Smooth muscle cell (in vitro differentiated cells): ENCODE data around the gene ENDOV. TPM values are rescaled to one million over a fixed set of nuclear protein-coding genes. Genes with fewer than 3 reads are reported as not detected.
"Not testable (repeated sequence)": the region's sequence is repeated elsewhere in the genome, so short reads cannot be mapped to it uniquely, and the experiment has no call there.

Experiments
- DNase-seq: peaks from one replicate; lab custom pipeline; 2025; ENCODE audit not compliant: unreplicated experiment; lab: John Stamatoyannopoulos, UW
- H2AFZ ChIP-seq: fragments of 200-600 bp; sonication (generic); 2 replicates; pipeline ENCODE4 v1.6.0; 2016; ENCODE audit warnings: antibody characterized with exemption, low read depth, mild to moderate bottlenecking
- H3F3A ChIP-seq: fragments of 200-600 bp; sonication (generic); 2 replicates; pipeline ENCODE4 v1.6.0; 2017; ENCODE audit warnings: antibody characterized with exemption, low read depth
- H3K27ac ChIP-seq: fragments of 200-600 bp; sonication (generic); 2 replicates; pipeline ENCODE4 v1.5.1; 2016; ENCODE audit warnings: low read depth, mild to moderate bottlenecking
- H3K27me3 ChIP-seq: fragments of 200-600 bp; sonication (generic); 2 replicates; pipeline ENCODE4 v1.6.1; 2016; ENCODE audit warnings: low read depth, mild to moderate bottlenecking
- H3K36me3 ChIP-seq: fragments of 200-600 bp; sonication (generic); 2 replicates; pipeline ENCODE4 v1.5.1; 2016; ENCODE audit warnings: low read depth
- H3K4me1 ChIP-seq: fragments of 200-600 bp; sonication (generic); 2 replicates; pipeline ENCODE4 v1.5.1; 2016; ENCODE audit warnings: low read depth
- H3K4me2 ChIP-seq: fragments of 200-600 bp; sonication (generic); 2 replicates; pipeline ENCODE4 v1.6.0; 2016; ENCODE audit warnings: mild to moderate bottlenecking
- H3K4me3 ChIP-seq: fragments of 200-600 bp; sonication (generic); 2 replicates; pipeline ENCODE4 v1.5.1; 2016; ENCODE audit warnings: mild to moderate bottlenecking
- H3K79me2 ChIP-seq: fragments of 200-600 bp; sonication (generic); 2 replicates; pipeline ENCODE4 v1.6.0; 2016; ENCODE audit warnings: low read depth, mild to moderate bottlenecking
- H3K9ac ChIP-seq: fragments of 200-600 bp; sonication (generic); 2 replicates; pipeline ENCODE4 v1.6.0; 2016; ENCODE audit warnings: low read depth
- H3K9me3 ChIP-seq: fragments of 200-600 bp; sonication (generic); replicated peaks from 2 replicates; pipeline ENCODE4 v1.5.1; 2016; ENCODE audit warnings: low read depth
- H4K20me1 ChIP-seq: fragments of 200-600 bp; sonication (generic); 2 replicates; pipeline ENCODE4 v1.6.0; 2016; ENCODE audit warnings: low read depth
- WGBS: methylation state at CpG from one replicate; pipeline ENCODE4 v1.1.7; 2016; ENCODE audit warnings: low lambda C conversion rate; 5-methylcytosine and 5-hydroxymethylcytosine counted together
- polyA plus RNA-seq: library from polyadenylated mRNA; unstranded; fragments of >200 nt; fragmentation: Nextera tagmentation; extraction: Ambion mirVana; gene quantifications from 2 replicates; pipeline ENCODE4 v1.2.1, GENCODE V29; 2016
- total RNA-seq: library from RNA; depleted of rRNA; stranded (reverse); fragments of >200 nt; gene quantifications from 2 replicates; pipeline ENCODE4 v1.2.3, GENCODE V29; 2014
- TF ChIP-seq, protein P1 (sequence below): fragments of 200-600 bp; sonication (generic); IDR thresholded peaks from 2 replicates; pipeline ENCODE4 v1.5.1; 2017; ENCODE audit warnings: borderline replicate concordance, mild to moderate bottlenecking, antibody characterized with exemption; ENCODE audit not compliant: insufficient read depth, poor library complexity, severe bottlenecking

ENDOV gene
- total and polyA plus RNA-seq, 2 experiments from 2014 or later = 31.6 to 59.7 TPM

DNA sequence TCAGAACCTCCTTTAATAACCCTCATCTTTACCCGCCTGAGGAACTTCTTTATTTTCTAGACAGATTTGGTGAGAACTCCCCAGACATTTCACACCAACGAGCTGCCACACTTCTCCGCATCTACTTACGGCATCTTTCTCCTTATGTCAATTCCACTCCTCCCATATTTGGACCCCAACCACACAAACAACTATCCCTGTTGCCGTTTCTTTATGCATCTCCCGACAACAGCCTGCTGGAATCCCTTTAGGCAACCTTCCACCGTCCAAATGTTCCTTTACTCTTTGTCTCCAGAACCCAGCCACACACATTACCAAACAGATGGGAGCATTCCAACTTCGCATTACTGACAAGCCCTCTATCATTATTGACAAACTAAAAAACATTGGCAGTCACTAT, 8.8 kb upstream of the ENDOV start:
- WGBS = 92% methylated on average over 8 of the region's 8 CpGs
- Histone ChIP-seq H4K20me1 (no peaks in the 10 kb centered on the region), H3K27me3 (no peaks in the 10 kb centered on the region), H3K79me2 (peaks cover 5% of the 10 kb centered on the region), H3K9ac (no peak overlapping the region), H3K4me2 (no peak overlapping the region), H3K4me1 (no peaks in the 10 kb centered on the region), H3K36me3 (no peaks in the 10 kb centered on the region), H3K4me3 (no peak overlapping the region), H3F3A (no peaks in the 10 kb centered on the region), H3K27ac (no peak overlapping the region), H3K9me3 (no peaks in the 10 kb centered on the region), H2AFZ (no peak overlapping the region)
- DNase-seq = no peak
- TF ChIP-seq, protein P1, sequence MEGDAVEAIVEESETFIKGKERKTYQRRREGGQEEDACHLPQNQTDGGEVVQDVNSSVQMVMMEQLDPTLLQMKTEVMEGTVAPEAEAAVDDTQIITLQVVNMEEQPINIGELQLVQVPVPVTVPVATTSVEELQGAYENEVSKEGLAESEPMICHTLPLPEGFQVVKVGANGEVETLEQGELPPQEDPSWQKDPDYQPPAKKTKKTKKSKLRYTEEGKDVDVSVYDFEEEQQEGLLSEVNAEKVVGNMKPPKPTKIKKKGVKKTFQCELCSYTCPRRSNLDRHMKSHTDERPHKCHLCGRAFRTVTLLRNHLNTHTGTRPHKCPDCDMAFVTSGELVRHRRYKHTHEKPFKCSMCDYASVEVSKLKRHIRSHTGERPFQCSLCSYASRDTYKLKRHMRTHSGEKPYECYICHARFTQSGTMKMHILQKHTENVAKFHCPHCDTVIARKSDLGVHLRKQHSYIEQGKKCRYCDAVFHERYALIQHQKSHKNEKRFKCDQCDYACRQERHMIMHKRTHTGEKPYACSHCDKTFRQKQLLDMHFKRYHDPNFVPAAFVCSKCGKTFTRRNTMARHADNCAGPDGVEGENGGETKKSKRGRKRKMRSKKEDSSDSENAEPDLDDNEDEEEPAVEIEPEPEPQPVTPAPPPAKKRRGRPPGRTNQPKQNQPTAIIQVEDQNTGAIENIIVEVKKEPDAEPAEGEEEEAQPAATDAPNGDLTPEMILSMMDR = no peak

DNA sequence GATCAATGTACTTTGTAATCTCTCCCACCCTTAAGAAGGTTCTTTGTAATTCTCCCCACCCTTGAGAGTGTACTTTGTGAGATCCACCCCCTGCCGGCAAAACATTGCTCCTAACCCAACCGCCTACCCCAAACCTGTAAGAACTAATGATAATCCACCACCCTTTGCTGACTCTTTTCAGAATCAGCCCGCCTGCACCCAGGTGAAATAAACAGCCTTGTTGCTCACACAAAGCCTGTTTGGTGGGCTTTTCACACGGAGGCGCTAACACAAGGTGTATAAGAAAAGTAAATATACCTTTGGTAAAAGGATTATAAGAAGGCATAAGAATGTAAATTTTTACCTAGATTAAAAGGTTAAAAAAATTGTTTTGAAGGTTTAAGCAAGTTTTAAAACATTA, 7.0 kb upstream of the ENDOV start:
- not testable (repeated sequence) for H3K79me2 ChIP-seq, H4K20me1 ChIP-seq, H3K4me3 ChIP-seq, H3K27me3 ChIP-seq, H3F3A ChIP-seq, H3K4me1 ChIP-seq, H3K4me2 ChIP-seq, H3K36me3 ChIP-seq, H3K9me3 ChIP-seq, H2AFZ ChIP-seq, H3K27ac ChIP-seq, H3K9ac ChIP-seq, DNase-seq
- 53% methylated on average over 5 of the region's 5 CpGs for WGBS

DNA sequence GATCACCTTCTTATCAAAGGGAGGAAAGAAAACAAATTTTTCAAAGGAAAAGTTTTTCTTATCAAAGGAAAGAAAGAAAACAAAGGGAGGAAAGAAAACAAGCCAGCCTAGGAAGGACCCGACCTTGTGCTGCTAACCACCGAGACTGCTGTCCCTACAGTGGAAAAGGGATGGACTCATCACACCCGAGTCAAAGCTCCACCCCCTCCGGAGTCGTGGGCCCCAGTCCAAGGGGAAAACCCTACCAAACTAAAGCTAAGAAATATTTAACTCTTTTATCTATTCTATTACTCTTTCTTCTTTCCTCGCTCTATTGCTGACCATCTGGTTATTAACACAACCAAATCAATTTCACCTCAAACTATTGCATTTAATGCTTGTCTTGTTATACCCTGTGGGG, 6.1 kb upstream of the ENDOV start:
- Histone ChIP-seq H3K4me1 (no peaks in the 10 kb centered on the region), H2AFZ (no peak overlapping the region), H4K20me1 (no peaks in the 10 kb centered on the region), H3K4me2 (no peak overlapping the region), H3K79me2 (peaks cover 5% of the 10 kb centered on the region), H3K36me3 (no peaks in the 10 kb centered on the region), H3F3A (no peaks in the 10 kb centered on the region), H3K4me3 (no peak overlapping the region), H3K27ac (no peak overlapping the region), H3K9ac (no peak overlapping the region), H3K27me3 (peaks cover 8% of the 10 kb centered on the region), H3K9me3 (no peaks in the 10 kb centered on the region)
- WGBS = 61% methylated on average over 6 of the region's 6 CpGs
- DNase-seq = no peak
- TF ChIP-seq, protein P1 = no peak

DNA sequence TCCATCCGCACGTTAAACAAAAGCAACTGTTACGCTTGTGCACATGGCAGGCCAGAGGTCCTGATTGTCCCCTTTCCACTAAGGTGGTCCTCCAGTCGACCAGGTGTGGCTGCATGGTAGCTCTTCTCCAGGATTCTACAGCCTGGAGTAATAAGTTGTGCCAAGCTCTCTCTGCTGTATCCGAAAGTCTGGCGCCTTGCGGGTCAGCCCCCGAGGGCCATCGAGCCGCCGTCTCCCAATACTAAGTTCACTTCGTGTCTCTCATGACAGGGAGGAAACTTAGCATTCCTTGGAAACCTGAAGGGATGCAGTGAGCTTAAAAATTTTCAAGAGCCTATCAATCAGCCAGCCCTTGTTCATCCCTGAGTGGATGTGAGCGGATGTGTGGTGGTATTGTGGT, 5.3 kb upstream of the ENDOV start:
- no peak for DNase-seq
- WGBS = 91% methylated on average over 13 of the region's 13 CpGs
- no peaks in the 10 kb centered on the region for H3K9me3 ChIP-seq
- no peaks in the 10 kb centered on the region for H3K36me3 ChIP-seq
- H4K20me1 ChIP-seq = no peaks in the 10 kb centered on the region
- peaks cover 5% of the 10 kb centered on the region for H3K79me2 ChIP-seq
- no peak overlapping the region for H2AFZ ChIP-seq
- TF ChIP-seq, protein P1 = no peak
- no peaks in the 10 kb centered on the region for H3K4me1 ChIP-seq
- no peak overlapping the region for H3K27ac ChIP-seq
- peaks cover 8% of the 10 kb centered on the region for H3K27me3 ChIP-seq
- H3K4me3 ChIP-seq = no peak overlapping the region
- no peak overlapping the region for H3K4me2 ChIP-seq
- H3F3A ChIP-seq = no peaks in the 10 kb centered on the region
- no peak overlapping the region for H3K9ac ChIP-seq

DNA sequence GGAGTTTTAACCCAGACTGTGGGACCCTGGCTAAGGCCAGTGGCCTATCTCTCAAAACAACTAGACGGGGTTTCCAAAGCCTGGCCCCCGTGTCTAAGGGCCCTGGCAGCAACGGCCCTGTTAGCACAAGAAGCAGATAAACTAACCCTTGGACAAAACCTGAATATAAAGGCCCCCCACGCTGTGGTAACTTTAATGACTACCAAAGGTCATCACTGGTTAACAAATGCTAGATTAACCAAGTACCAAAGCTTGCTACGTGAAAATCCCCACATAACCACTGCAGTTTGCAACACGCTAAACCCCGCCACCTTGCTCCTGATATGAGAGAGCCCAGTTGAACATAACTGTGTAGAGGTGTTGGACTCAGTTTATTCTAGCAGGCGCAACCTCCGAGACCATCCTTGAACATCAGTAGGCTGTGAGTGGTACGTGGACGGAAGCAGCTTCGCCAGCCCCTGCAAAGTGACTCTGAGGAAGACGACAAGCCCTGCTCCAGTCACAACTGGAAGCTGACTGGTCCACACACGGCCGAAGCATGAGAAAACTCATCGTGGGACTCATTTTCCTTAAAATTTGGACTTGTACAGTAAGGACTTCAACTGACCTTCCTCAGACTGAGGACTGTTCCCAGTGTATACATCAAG, 4.4 kb upstream of the ENDOV start:
- WGBS = 87% methylated on average over 16 of the region's 16 CpGs
- not testable (repeated sequence) for H3K9ac ChIP-seq, DNase-seq

More for the DNA sequence above, 4.4 kb upstream of the ENDOV start:
- not testable (repeated sequence) for H3F3A ChIP-seq, H3K9me3 ChIP-seq, H3K4me3 ChIP-seq, H3K36me3 ChIP-seq, H3K4me2 ChIP-seq, H3K27ac ChIP-seq, H3K27me3 ChIP-seq, H3K4me1 ChIP-seq, H4K20me1 ChIP-seq, H3K79me2 ChIP-seq, H2AFZ ChIP-seq
